Peyer's patch (tissue), 4 donors: ENCODE measurements around the gene PCNX1. TPM values are rescaled to one million over a fixed set of nuclear protein-coding genes. Genes with fewer than 3 reads are reported as not detected.
"Not testable (repeated sequence)": the region's sequence is repeated elsewhere in the genome, so short reads cannot be mapped to it uniquely, and the experiment has no call there.

ENCODE experiments used
- DNase-seq, 3 donors: peaks; one replicate each; pipeline ENCODE4 v3.0.0-alpha.2; 2017 to 2019
- H3K27ac ChIP-seq, 4 donors: fragments of 200-600 bp; sonication (generic); one replicate each; pipeline ENCODE4 v1.5.1; 2016 to 2019
- H3K27me3 ChIP-seq, 2 donors: fragments of 200-600 bp; sonication (generic); one replicate each; pipeline ENCODE4 v1.5.1; 2019
- H3K36me3 ChIP-seq, 3 donors: fragments of 200-600 bp; sonication (generic); one replicate each; pipeline ENCODE4 v1.5.1; 2016 to 2019
- H3K4me1 ChIP-seq, 4 donors: fragments of 200-600 bp; sonication (generic); one replicate each; pipeline ENCODE4 v1.5.1; 2016 to 2019
- H3K4me3 ChIP-seq, 4 donors: fragments of 200-600 bp; sonication (generic); 1 replicate in 3 of 4; 2 replicates in 1 of 4; pipeline ENCODE4 v1.5.1; 2016 to 2019; ENCODE audit warnings: mild to moderate bottlenecking in 1 of 4
- H3K9me3 ChIP-seq, 4 donors: fragments of 200-600 bp; sonication (generic); one replicate each; pipeline ENCODE4 v1.5.1; 2016 to 2019; ENCODE audit warnings: mild to moderate bottlenecking in 1 of 4
- POLR2A ChIP-seq, 2 donors: fragments of 450-650 bp; IDR thresholded peaks; one replicate each; pipeline ENCODE4 v1.5.1; 2017; ENCODE audit warnings: antibody characterized with exemption in 2 of 2, mild to moderate bottlenecking in 2 of 2, moderate library complexity in 2 of 2
- total RNA-seq, 4 donors: library from RNA; depleted of rRNA; stranded (reverse); fragments of >200 nt; gene quantifications; one replicate each; pipeline ENCODE4 v1.1.0, GENCODE V29; 2016
- TF ChIP-seq, protein P1 (sequence below), 6 experiments: fragments of 450-650 bp in 4 of 6; fragments of 200-600 bp in 2 of 6; sonication (generic) in 1 of 6; IDR thresholded peaks; one replicate each; pipeline ENCODE4 v1.5.1; 2017 to 2019; ENCODE audit warnings: antibody characterized with exemption in 6 of 6, mild to moderate bottlenecking in 3 of 6, moderate library complexity in 1 of 6

Gene PCNX1
- 100 to 1,000 TPM in 1 of 4 donors, 10 to 100 TPM in 3; 62.7 to 136 (median 90.5) TPM for total RNA-seq

- TF ChIP-seq, protein P1, sequence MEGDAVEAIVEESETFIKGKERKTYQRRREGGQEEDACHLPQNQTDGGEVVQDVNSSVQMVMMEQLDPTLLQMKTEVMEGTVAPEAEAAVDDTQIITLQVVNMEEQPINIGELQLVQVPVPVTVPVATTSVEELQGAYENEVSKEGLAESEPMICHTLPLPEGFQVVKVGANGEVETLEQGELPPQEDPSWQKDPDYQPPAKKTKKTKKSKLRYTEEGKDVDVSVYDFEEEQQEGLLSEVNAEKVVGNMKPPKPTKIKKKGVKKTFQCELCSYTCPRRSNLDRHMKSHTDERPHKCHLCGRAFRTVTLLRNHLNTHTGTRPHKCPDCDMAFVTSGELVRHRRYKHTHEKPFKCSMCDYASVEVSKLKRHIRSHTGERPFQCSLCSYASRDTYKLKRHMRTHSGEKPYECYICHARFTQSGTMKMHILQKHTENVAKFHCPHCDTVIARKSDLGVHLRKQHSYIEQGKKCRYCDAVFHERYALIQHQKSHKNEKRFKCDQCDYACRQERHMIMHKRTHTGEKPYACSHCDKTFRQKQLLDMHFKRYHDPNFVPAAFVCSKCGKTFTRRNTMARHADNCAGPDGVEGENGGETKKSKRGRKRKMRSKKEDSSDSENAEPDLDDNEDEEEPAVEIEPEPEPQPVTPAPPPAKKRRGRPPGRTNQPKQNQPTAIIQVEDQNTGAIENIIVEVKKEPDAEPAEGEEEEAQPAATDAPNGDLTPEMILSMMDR (IDR thresholded peaks at IDR 0.05), result peak; percentile 54 to 97 (median 90)
- TF ChIP-seq POLR2A (IDR thresholded peaks at IDR 0.05), result peak in 1 of 2 donors; percentile 24
- DNase-seq, result peak; percentile 89 to 95 (median 91)
- H3K9me3 ChIP-seq, result no peaks in the 10 kb centered on the region
- H3K4me1 ChIP-seq, result peaks cover 0 to 47% (median 0%) of the 10 kb centered on the region in 4 donors
- no peaks in the 10 kb centered on the region for H3K27me3 ChIP-seq
- no peaks in the 10 kb centered on the region for H3K36me3 ChIP-seq
- H3K27ac ChIP-seq, result peak within 1 kb of the TSS; percentile 86 to 99 (median 96)
- peak within 1 kb of the TSS; percentile 72 to 95 (median 88) for H3K4me3 ChIP-seq
Measured at GRCh38 chr14:70907176-70907995, at the start of gene PCNX1. TSS of gene PCNX1 (plus strand) at chr14:70907459. CDS start at chr14:70907851, 392 bp downstream.

DNA sequence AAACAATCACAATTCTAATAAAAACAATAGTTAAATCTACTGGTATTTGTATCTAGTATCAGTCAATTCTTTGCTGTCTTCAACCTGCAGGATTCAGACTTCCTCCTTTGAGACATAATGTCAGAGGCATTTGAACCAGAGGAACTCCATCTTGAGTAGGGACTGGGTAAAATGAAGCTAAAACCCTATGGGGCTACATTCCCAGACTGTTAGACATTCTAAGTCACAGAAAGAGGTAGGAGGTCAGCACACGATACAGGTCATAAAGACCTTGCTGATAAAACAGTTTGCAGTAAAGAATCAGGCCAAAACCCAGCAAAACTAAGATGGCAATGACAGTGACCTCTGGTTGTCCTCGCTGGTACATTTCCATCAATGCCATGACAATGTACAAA lies 49.8 kb upstream of the PCNX1 start:
- Histone ChIP-seq H3K27me3 (no peaks in the 10 kb centered on the region), H3K36me3 (no peaks in the 10 kb centered on the region), H3K4me3 (no peak overlapping the region), H3K4me1 (no peaks in the 10 kb centered on the region), H3K9me3 (no peaks in the 10 kb centered on the region), H3K27ac (no peak overlapping the region)
- no peak for TF ChIP-seq POLR2A (IDR thresholded peaks at IDR 0.05)
- TF ChIP-seq, protein P1 (IDR thresholded peaks at IDR 0.05), result no peak
- DNase-seq, result no peak

- H3K27me3 ChIP-seq, result no peaks in the 10 kb centered on the region
- no peak overlapping the region for H3K4me3 ChIP-seq
- H3K9me3 ChIP-seq, result no peaks in the 10 kb centered on the region
- no peak overlapping the region for H3K27ac ChIP-seq
- DNase-seq, result no peak
- no peaks in the 10 kb centered on the region for H3K4me1 ChIP-seq
- no peaks in the 10 kb centered on the region for H3K36me3 ChIP-seq
- no peak for TF ChIP-seq POLR2A (IDR thresholded peaks at IDR 0.05)
- TF ChIP-seq, protein P1 (IDR thresholded peaks at IDR 0.05), result peak in 2 of 6 experiments; percentile 15 to 19
Measured at GRCh38 chr14:70858641-70859040, 48.6 kb upstream of the PCNX1 start.

DNA sequence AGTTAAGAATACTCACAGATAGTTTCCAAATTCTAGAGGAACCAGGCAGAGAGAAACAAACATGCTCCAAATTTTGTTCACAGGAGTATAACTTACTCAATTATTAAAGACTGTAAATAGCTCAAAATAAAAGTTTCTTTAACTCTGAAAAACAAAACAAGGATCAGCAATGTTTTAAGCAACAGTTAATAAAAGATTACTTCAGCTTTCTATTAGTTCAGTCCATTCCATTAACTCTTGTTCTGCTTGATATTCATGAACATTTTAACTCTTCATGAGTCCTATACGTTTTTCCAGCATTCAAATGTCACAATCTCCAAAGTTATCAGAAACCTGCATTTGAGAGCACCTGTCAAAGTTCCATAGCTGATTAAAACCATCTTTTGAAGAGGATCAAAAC lies 40.3 kb upstream of the PCNX1 start:
- H3K27me3 ChIP-seq, H3K9me3 ChIP-seq, H3K4me1 ChIP-seq, H3K27ac ChIP-seq, H3K4me3 ChIP-seq, DNase-seq, H3K36me3 ChIP-seq: not testable (repeated sequence)

DNA sequence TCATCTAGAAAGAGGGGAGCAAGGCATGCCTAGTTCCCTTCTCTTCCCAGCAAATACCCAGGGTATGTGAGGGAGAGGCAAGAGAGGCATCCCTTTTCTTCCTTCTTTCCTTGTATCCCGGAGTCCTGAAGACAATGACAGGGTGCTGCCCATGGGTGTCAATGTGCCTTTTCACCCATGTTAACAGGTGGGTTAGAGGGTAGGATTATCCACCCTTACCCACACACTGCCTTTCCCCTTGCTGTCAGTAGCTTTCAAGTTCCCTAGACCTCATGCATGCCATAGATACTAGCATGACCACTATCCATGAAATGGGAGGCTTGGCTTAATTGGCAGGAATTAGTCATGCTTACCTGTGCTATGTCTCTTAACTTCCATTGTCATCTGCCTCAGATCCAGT lies 36.3 kb upstream of the PCNX1 start:
- no peak for TF ChIP-seq POLR2A (IDR thresholded peaks at IDR 0.05)
- TF ChIP-seq, protein P1 (IDR thresholded peaks at IDR 0.05), result no peak
- Histone ChIP-seq H3K4me3 (no peak overlapping the region), H3K27ac (no peak overlapping the region), H3K4me1 (no peaks in the 10 kb centered on the region), H3K9me3 (peaks cover 0 to 4% (median 1%) of the 10 kb centered on the region in 4 donors), H3K27me3 (no peaks in the 10 kb centered on the region), H3K36me3 (no peaks in the 10 kb centered on the region)
- no peak for DNase-seq
